IMR-90 (cell line): ENCODE data around the gene DNM3. TPM values are rescaled to one million over a fixed set of nuclear protein-coding genes. Genes with fewer than 3 reads are reported as not detected.

ENCODE experiments used
- ATAC-seq: fragments of 200-7000 bp; cut with Tn5 transposase; 2 replicates; pipeline ENCODE4 v1.9.1; 2020; ENCODE audit warnings: low read depth, mild to moderate bottlenecking, moderate library complexity
- BruUV-seq: library from RNA; stranded (reverse); fragments of 400-500 nt; replicated peaks from 2 replicates; lab custom pipeline; 2021; lab: Mats Ljungman, UMichigan
- CTCF ChIA-PET: fragments of 300-600 bp; formaldehyde crosslinking; extraction: SDS; loops from one replicate; lab custom pipeline; 2021; ENCODE audit warnings: antibody characterized with exemption; lab: Yijun Ruan, JAX
- POLR2A ChIA-PET: fragments of 300-600 bp; sonication (Branson Sonifier 250); formaldehyde crosslinking; loops from one replicate; lab custom pipeline; 2022; ENCODE audit warnings: antibody characterized with exemption; ENCODE audit not compliant: unreplicated experiment; lab: Charles Lee
- DNase-seq: peaks from one replicate; pipeline ENCODE4 v3.0.0; 2013
- H2AFZ ChIP-seq: replicated peaks from 2 replicates; pipeline ENCODE3; 2013; ENCODE audit warnings: low read length, mild to moderate bottlenecking; ENCODE audit not compliant: poor library complexity
- H2AK5ac ChIP-seq: 2 replicates; pipeline ENCODE4 v1.6.1; 2013; ENCODE audit warnings: low read depth, low read length, inconsistent platforms
- H2AK9ac ChIP-seq: replicated peaks from 2 replicates; pipeline ENCODE3; 2013; ENCODE audit warnings: mild to moderate bottlenecking, low read depth, low read length, moderate library complexity; ENCODE audit not compliant: poor library complexity
- H2BK120ac ChIP-seq: 2 replicates; pipeline ENCODE4 v1.6.1; 2013; ENCODE audit warnings: low read depth, low read length, inconsistent platforms
- H2BK15ac ChIP-seq: 3 replicates; pipeline ENCODE4 v1.6.1; 2013; ENCODE audit warnings: low read depth, low read length, inconsistent platforms
- H2BK20ac ChIP-seq: 2 replicates; pipeline ENCODE4 v1.6.1; 2013; ENCODE audit warnings: low read depth, mild to moderate bottlenecking, inconsistent platforms, low read length, moderate library complexity
- H2BK5ac ChIP-seq: 2 replicates; pipeline ENCODE4 v1.6.1; 2013; ENCODE audit warnings: mild to moderate bottlenecking, low read depth, low read length, inconsistent platforms; ENCODE audit not compliant: poor library complexity, severe bottlenecking
- H3K14ac ChIP-seq: replicated peaks from 2 replicates; pipeline ENCODE4 v1.6.1; 2013; ENCODE audit warnings: low read depth, low read length, inconsistent platforms
- H3K18ac ChIP-seq: 2 replicates; pipeline ENCODE4 v1.6.1; 2013; ENCODE audit warnings: low read depth, low read length, control low read depth
- H3K23ac ChIP-seq: 2 replicates; pipeline ENCODE4 v1.6.1; 2013; ENCODE audit warnings: low read depth, low read length, inconsistent platforms
- H3K27ac ChIP-seq: 2 replicates; pipeline ENCODE4 v1.5.1; 2013; ENCODE audit warnings: mild to moderate bottlenecking, control low read depth, low read length; ENCODE audit not compliant: insufficient read depth
- H3K27me3 ChIP-seq: 2 replicates; pipeline ENCODE4 v1.6.1; 2013; ENCODE audit warnings: low read length; ENCODE audit not compliant: control insufficient read depth, insufficient read depth
- H3K36me3 ChIP-seq: 2 replicates; pipeline ENCODE4 v1.6.1; 2013; ENCODE audit warnings: low read length, mixed read lengths; ENCODE audit not compliant: control insufficient read depth, insufficient read depth
- H3K4ac ChIP-seq: 2 replicates; pipeline ENCODE4 v1.6.1; 2013; ENCODE audit warnings: low read depth, low read length, inconsistent platforms
- H3K4me1 ChIP-seq: 2 replicates; pipeline ENCODE4 v1.6.1; 2013; ENCODE audit warnings: low read length, mixed read lengths; ENCODE audit not compliant: control insufficient read depth, insufficient read depth
- H3K4me2 ChIP-seq: 2 replicates; pipeline ENCODE4 v1.6.1; 2013; ENCODE audit warnings: low read depth, mild to moderate bottlenecking, control low read depth, low read length, moderate library complexity
- H3K4me3 ChIP-seq: 2 replicates; pipeline ENCODE4 v1.5.1; 2013; ENCODE audit warnings: low read depth, mild to moderate bottlenecking, control low read depth, low read length, moderate library complexity; ENCODE audit not compliant: insufficient read depth
- H3K56ac ChIP-seq: 2 replicates; pipeline ENCODE4 v1.6.1; 2013; ENCODE audit warnings: low read length, inconsistent platforms; ENCODE audit not compliant: insufficient read depth; ENCODE audit errors: extremely low read depth
- H3K79me1 ChIP-seq, 2 experiments: 2 replicates each; pipeline ENCODE4 v1.6.1; 2013; ENCODE audit warnings: low read length in 2 of 2, inconsistent platforms in 1 of 2, low read depth in 1 of 2
- H3K9ac ChIP-seq: 2 replicates; pipeline ENCODE4 v1.6.1; 2013; ENCODE audit warnings: low read depth, low read length, control low read depth
- H3K9me1 ChIP-seq: 2 replicates; pipeline ENCODE4 v1.6.1; 2013; ENCODE audit warnings: low read length, inconsistent platforms; ENCODE audit not compliant: insufficient read depth
- H3K9me3 ChIP-seq: 2 replicates; pipeline ENCODE4 v1.6.1; 2013; ENCODE audit warnings: low read length; ENCODE audit not compliant: control insufficient read depth, insufficient read depth
- H4K20me1 ChIP-seq: 2 replicates; pipeline ENCODE4 v1.6.1; 2013; ENCODE audit warnings: low read length, inconsistent platforms; ENCODE audit not compliant: insufficient read depth
- H4K5ac ChIP-seq: 2 replicates; pipeline ENCODE4 v1.6.1; 2013; ENCODE audit warnings: mild to moderate bottlenecking, low read depth, low read length, control low read depth
- H4K8ac ChIP-seq, 2 experiments: 2 replicates each; pipeline ENCODE4 v1.6.1; 2013; ENCODE audit warnings: low read depth in 2 of 2, low read length in 2 of 2, control low read depth in 1 of 2, inconsistent platforms in 1 of 2
- H4K91ac ChIP-seq: 2 replicates; pipeline ENCODE4 v1.6.1; 2013; ENCODE audit warnings: low read depth, low read length, inconsistent platforms; ENCODE audit not compliant: insufficient read depth
- CEBPB ChIP-seq: IDR thresholded peaks from 2 replicates; pipeline ENCODE4 v1.6.1; 2012; ENCODE audit warnings: low read depth, low read length, improper control_type of control experiment
- CHD1 ChIP-seq: IDR thresholded peaks from 2 replicates; pipeline ENCODE4 v1.6.1; 2012; ENCODE audit warnings: low read depth, low read length, improper control_type of control experiment
- MAFK ChIP-seq: IDR thresholded peaks from 2 replicates; pipeline ENCODE4 v1.6.1; 2012; ENCODE audit warnings: low read depth, low read length, improper control_type of control experiment
- MAZ ChIP-seq: IDR thresholded peaks from 2 replicates; pipeline ENCODE4 v1.6.1; 2012; ENCODE audit warnings: low read depth, mild to moderate bottlenecking, low read length, improper control_type of control experiment, moderate library complexity, borderline replicate concordance
- NFE2L2 ChIP-seq: fragments of 150-350 bp; IDR thresholded peaks from 2 replicates; pipeline ENCODE4 v1.6.1; 2016; ENCODE audit warnings: low read depth, mild to moderate bottlenecking, low read length
- SMC3 ChIP-seq: fragments of 150-350 bp; IDR thresholded peaks from 2 replicates; pipeline ENCODE4 v1.6.1; 2016; ENCODE audit warnings: low read depth, mild to moderate bottlenecking, antibody characterized with exemption, low read length, moderate library complexity
- WGBS, 2 experiments: methylation state at CpG; one replicate each; pipeline versions ENCODE4 v1.1.5 to v1.1.7; 2013; ENCODE audit warnings: missing lambda C conversion rate in 2 of 2; ENCODE audit not compliant: insufficient read length in 1 of 2; ENCODE audit errors: extremely low coverage in 2 of 2; 5-methylcytosine and 5-hydroxymethylcytosine counted together
- dilution Hi-C: fragments of 300-500 bp; cut with HindIII; formaldehyde crosslinking; loops from one replicate; pipeline ENCODE4 v1.14.3; 2018; ENCODE audit warnings: low sequenced_read_pairs; ENCODE audit not compliant: unreplicated experiment
- in situ Hi-C: fragments of 300-500 bp; cut with MboI; formaldehyde crosslinking; loops from 3 replicates; pipeline ENCODE4 v1.14.3; 2019; ENCODE audit warnings: low sequenced_read_pairs, inconsistent platforms, mixed read lengths
- intact Hi-C: fragments of 100-400 bp; cut with micrococcal nuclease; formaldehyde crosslinking; loops from 2 replicates; pipeline ENCODE4 v1.10.0; 2022
- polyA plus RNA-seq, 3 experiments: library from polyadenylated mRNA; depleted of rRNA; stranded (reverse); fragments of >200 nt; gene quantifications; 2 replicates each; pipeline ENCODE4 v1.2.3, GENCODE V29; 2012; ENCODE audit warnings: low replicate concordance in 1 of 3
- total RNA-seq: library from RNA; depleted of rRNA; stranded (reverse); fragments of >200 nt; gene quantifications from 2 replicates; pipeline ENCODE4 v1.2.3, GENCODE V29; 2012
- TF ChIP-seq, protein P1 (sequence below): fragments of 150-350 bp; IDR thresholded peaks from 2 replicates; pipeline ENCODE4 v1.6.1; 2016; ENCODE audit warnings: low read depth, mild to moderate bottlenecking, low read length, moderate library complexity, borderline replicate concordance
- TF ChIP-seq, protein P2 (sequence below): fragments of 150-350 bp; IDR thresholded peaks from 2 replicates; pipeline ENCODE4 v1.6.1; 2017; ENCODE audit warnings: mild to moderate bottlenecking, antibody characterized with exemption, low read length, low read depth

DNM3 gene
- total and polyA plus RNA-seq, 2 of the 4 experiments (the other 2 are of a cell fraction), result 0.36 TPM

GRCh38 chr1:172375211-172375631 is 533.9 kb downstream of the DNM3 start:
- no peak overlapping the region for H2BK20ac ChIP-seq
- TF ChIP-seq MAZ (no peak), NFE2L2 (no peak), SMC3 (no peak), CHD1 (no peak), CEBPB (no peak), MAFK (no peak)
- TF ChIP-seq, protein P1, sequence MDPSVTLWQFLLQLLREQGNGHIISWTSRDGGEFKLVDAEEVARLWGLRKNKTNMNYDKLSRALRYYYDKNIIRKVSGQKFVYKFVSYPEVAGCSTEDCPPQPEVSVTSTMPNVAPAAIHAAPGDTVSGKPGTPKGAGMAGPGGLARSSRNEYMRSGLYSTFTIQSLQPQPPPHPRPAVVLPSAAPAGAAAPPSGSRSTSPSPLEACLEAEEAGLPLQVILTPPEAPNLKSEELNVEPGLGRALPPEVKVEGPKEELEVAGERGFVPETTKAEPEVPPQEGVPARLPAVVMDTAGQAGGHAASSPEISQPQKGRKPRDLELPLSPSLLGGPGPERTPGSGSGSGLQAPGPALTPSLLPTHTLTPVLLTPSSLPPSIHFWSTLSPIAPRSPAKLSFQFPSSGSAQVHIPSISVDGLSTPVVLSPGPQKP, result no peak
- TF ChIP-seq, protein P2, sequence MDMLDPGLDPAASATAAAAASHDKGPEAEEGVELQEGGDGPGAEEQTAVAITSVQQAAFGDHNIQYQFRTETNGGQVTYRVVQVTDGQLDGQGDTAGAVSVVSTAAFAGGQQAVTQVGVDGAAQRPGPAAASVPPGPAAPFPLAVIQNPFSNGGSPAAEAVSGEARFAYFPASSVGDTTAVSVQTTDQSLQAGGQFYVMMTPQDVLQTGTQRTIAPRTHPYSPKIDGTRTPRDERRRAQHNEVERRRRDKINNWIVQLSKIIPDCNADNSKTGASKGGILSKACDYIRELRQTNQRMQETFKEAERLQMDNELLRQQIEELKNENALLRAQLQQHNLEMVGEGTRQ, result no peak
- H3K79me1 ChIP-seq, result no peaks in the 10 kb centered on the region
- no peak overlapping the region for H3K4me3 ChIP-seq
- H3K27ac ChIP-seq, result no peak overlapping the region
- CTCF ChIA-PET, result no interaction called here
- H4K5ac ChIP-seq, result no peak overlapping the region
- no peak overlapping the region for H2BK5ac ChIP-seq
- H3K23ac ChIP-seq, result no peak overlapping the region
- no peak overlapping the region for H4K91ac ChIP-seq
- intact Hi-C loops (no loop called here), dilution Hi-C loops (no loop called here), in situ Hi-C loops (no loop called here)
- H3K18ac ChIP-seq, result no peak overlapping the region
- no peaks in the 10 kb centered on the region for H3K36me3 ChIP-seq
- no peaks in the 10 kb centered on the region for H3K9me3 ChIP-seq
- no CpG with 5 or more reads among the region's 2 CpGs for WGBS, 2 experiments
- H3K9ac ChIP-seq, result no peak overlapping the region
- no peaks in the 10 kb centered on the region for H4K20me1 ChIP-seq
- no peak overlapping the region for H3K4me2 ChIP-seq
- ATAC-seq (no peak), DNase-seq (no peak)
- no peak overlapping the region for H3K4ac ChIP-seq
- no peak overlapping the region for H2AK9ac ChIP-seq
- no peak overlapping the region for H3K14ac ChIP-seq
- no peaks in the 10 kb centered on the region for H3K4me1 ChIP-seq
- H3K27me3 ChIP-seq, result no peaks in the 10 kb centered on the region
- no TSS peak for BruUV-seq
- no peak overlapping the region for H2BK120ac ChIP-seq
- no peak overlapping the region for H3K56ac ChIP-seq
- no peak overlapping the region for H2AK5ac ChIP-seq
- H3K9me1 ChIP-seq, result no peaks in the 10 kb centered on the region
- POLR2A ChIA-PET, result no interaction called here
- no peak overlapping the region for H2BK15ac ChIP-seq
- H2AFZ ChIP-seq, result no peak overlapping the region
- no peak overlapping the region for H4K8ac ChIP-seq
